Parathyroid adenoma (tissue), 2 donors: ENCODE data around the gene MITD1.

Source experiments
- H2AFZ ChIP-seq: fragments of 300-600 bp; sonication (generic); one replicate; pipeline ENCODE4 v1.7.0; 2017; ENCODE audit warnings: antibody characterized with exemption, mild to moderate bottlenecking
- H3K27ac ChIP-seq: fragments of 300-600 bp; sonication (generic); one replicate; pipeline ENCODE4 v1.7.0; 2017
- H3K27me3 ChIP-seq: fragments of 300-600 bp; sonication (generic); one replicate; pipeline ENCODE4 v1.7.0; 2017; ENCODE audit warnings: low read length; ENCODE audit not compliant: control insufficient read depth, insufficient read depth
- H3K36me3 ChIP-seq: fragments of 300-600 bp; sonication (generic); one replicate; pipeline ENCODE4 v1.7.0; 2017; ENCODE audit warnings: low read length; ENCODE audit not compliant: control insufficient read depth, insufficient read depth
- H3K4me1 ChIP-seq: fragments of 300-600 bp; sonication (generic); one replicate; pipeline ENCODE4 v1.7.0; 2017; ENCODE audit warnings: control low read depth
- H3K4me2 ChIP-seq: fragments of 300-600 bp; sonication (generic); one replicate; pipeline ENCODE4 v1.7.0; 2017; ENCODE audit warnings: low read length
- H3K4me3 ChIP-seq: fragments of 300-600 bp; sonication (generic); one replicate; pipeline ENCODE4 v1.7.0; 2017; ENCODE audit warnings: low read depth, low read length
- H3K79me2 ChIP-seq: fragments of 300-600 bp; sonication (generic); one replicate; pipeline ENCODE4 v1.7.0; 2017; ENCODE audit warnings: control low read depth
- H3K9ac ChIP-seq: fragments of 300-600 bp; sonication (generic); one replicate; pipeline ENCODE4 v1.7.0; 2017; ENCODE audit warnings: mild to moderate bottlenecking
- H3K9me3 ChIP-seq: fragments of 300-600 bp; sonication (generic); one replicate; pipeline ENCODE4 v1.7.0; 2017; ENCODE audit warnings: low read length; ENCODE audit not compliant: control insufficient read depth
- TF ChIP-seq, protein P1 (sequence below): fragments of 300-600 bp; sonication (generic); IDR thresholded peaks from one replicate; pipeline ENCODE4 v1.7.0; 2017; ENCODE audit warnings: antibody characterized with exemption, mild to moderate bottlenecking
- donor health status: primary hyperparathyroidism.

Gene MITD1

DNA sequence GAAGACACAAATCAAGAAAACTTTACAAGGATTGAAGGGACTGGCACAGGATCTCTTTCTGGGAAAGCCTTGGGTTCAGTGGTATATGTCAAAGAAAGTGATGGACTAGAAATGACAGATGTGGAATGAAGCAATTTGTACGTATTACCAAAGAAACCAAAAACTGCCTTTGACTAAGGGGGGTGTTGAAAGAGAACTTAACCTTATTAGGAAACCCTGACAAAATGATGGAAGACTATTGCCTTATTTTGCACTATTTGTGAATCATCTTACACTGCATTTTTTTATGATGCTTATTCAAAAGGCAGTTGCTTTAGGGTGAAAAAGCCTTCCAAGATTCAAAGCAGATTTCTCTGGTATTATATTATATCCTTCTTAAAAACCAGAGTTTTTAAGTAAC lies 30.2 kb downstream of the MITD1 start:
- Histone ChIP-seq H3K4me3 (no peak overlapping the region), H2AFZ (no peak overlapping the region), H3K36me3 (no peaks in the 10 kb centered on the region), H3K9ac (no peak overlapping the region), H3K27ac (no peak overlapping the region), H3K4me2 (no peak overlapping the region), H3K27me3 (no peaks in the 10 kb centered on the region), H3K79me2 (peaks cover 2% of the 10 kb centered on the region), H3K4me1 (peaks cover 3% of the 10 kb centered on the region), H3K9me3 (no peaks in the 10 kb centered on the region)
- TF ChIP-seq, protein P1, sequence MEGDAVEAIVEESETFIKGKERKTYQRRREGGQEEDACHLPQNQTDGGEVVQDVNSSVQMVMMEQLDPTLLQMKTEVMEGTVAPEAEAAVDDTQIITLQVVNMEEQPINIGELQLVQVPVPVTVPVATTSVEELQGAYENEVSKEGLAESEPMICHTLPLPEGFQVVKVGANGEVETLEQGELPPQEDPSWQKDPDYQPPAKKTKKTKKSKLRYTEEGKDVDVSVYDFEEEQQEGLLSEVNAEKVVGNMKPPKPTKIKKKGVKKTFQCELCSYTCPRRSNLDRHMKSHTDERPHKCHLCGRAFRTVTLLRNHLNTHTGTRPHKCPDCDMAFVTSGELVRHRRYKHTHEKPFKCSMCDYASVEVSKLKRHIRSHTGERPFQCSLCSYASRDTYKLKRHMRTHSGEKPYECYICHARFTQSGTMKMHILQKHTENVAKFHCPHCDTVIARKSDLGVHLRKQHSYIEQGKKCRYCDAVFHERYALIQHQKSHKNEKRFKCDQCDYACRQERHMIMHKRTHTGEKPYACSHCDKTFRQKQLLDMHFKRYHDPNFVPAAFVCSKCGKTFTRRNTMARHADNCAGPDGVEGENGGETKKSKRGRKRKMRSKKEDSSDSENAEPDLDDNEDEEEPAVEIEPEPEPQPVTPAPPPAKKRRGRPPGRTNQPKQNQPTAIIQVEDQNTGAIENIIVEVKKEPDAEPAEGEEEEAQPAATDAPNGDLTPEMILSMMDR: no peak

DNA sequence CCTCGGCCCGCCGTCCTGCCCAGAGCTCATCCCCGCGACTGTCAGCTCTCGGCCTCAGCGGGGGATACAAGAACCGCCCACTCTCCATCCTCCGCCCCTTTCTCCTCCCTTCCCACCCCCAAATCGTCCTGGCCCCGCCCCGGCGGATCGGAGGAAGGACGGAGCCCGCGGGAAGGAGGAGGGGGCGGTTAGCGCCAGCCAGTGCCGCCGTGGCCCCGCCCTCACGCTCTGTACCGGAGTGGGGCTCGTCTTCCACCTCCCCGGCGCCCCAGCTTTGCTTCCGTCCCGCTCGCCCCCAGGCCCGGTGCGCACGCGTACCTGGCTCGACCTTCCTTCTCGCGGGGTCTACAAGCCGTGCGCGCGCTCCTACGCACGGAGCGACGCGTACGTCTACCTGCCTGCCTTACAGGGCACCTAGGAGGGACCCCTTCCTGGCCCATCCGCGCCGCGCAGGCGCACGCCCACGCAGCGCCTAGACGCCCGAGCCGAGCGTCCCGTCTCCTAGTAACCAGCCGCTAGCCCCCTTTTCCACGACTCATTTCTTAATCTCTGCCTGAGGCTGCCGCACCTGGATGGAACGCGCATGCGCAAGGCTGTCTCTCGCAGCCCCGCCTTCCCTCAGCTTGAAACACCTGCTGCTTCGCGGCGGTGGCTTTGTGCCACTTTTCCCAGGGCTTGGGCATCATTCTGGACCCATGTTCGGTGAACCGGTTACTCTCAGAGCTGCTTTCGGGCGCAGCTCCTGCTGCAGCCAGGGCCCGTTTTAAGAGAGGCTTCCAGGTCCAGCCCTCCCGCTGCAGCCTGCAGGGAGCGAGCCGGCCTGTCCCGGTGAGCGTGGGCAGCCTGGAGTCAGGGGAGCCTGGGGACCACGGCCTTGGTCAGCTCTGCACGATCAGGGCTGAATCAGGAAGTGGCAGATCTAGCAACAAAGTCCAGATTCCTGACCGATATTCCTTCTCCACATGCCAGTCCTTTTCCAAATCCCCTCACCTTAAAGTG lies 39.4 kb downstream of the MITD1 start, which contains the start of gene C2orf15:
Gene C2orf15, plus strand, starts transcription at position 598 of the 999 bp plus-strand sequence. CDS start 8,852 bp downstream, outside the sequence.
- Histone ChIP-seq H3K4me2 (peak within 1 kb of the TSS; percentile 62), H3K9me3 (no peaks in the 10 kb centered on the region)
- TF ChIP-seq, protein P1: no peak

DNA sequence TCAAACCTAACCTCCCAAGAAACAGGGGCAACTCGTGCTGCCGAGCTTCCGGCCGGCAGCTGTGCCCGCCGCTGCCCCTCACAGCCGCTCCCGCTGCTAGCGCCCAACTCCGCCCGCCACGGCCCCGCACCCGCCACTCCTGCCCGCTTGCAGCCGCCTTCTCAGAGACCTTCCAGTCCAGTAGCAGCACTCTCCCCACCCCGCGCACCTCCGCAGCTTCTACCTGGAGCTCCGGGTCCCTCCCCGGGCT lies 40.1 kb downstream of the MITD1 start:
- H3K4me2 ChIP-seq: peak overlapping the region; percentile 62
- H3K27me3 ChIP-seq: no peaks in the 10 kb centered on the region
- H3K9ac ChIP-seq: peak overlapping the region; percentile 65
- peak overlapping the region; percentile 93 for H3K27ac ChIP-seq
- peak overlapping the region; percentile 97 for H2AFZ ChIP-seq
- H3K4me1 ChIP-seq: peaks cover 6% of the 10 kb centered on the region
- H3K9me3 ChIP-seq: no peaks in the 10 kb centered on the region
- H3K79me2 ChIP-seq: no peaks in the 10 kb centered on the region
- no peaks in the 10 kb centered on the region for H3K36me3 ChIP-seq
- peak overlapping the region; percentile 65 for H3K4me3 ChIP-seq
- TF ChIP-seq, protein P1: no peak

More for the DNA sequence above, 39.4 kb downstream of the MITD1 start, which contains the start of gene C2orf15:
- Histone ChIP-seq H3K27ac (peak within 1 kb of the TSS; percentile 93), H3K9ac (peak within 1 kb of the TSS; percentile 65), H3K36me3 (no peaks in the 10 kb centered on the region), H3K79me2 (no peaks in the 10 kb centered on the region), H2AFZ (peak within 1 kb of the TSS; percentile 97), H3K4me3 (peak within 1 kb of the TSS; percentile 65), H3K27me3 (no peaks in the 10 kb centered on the region), H3K4me1 (peaks cover 6% of the 10 kb centered on the region)

DNA sequence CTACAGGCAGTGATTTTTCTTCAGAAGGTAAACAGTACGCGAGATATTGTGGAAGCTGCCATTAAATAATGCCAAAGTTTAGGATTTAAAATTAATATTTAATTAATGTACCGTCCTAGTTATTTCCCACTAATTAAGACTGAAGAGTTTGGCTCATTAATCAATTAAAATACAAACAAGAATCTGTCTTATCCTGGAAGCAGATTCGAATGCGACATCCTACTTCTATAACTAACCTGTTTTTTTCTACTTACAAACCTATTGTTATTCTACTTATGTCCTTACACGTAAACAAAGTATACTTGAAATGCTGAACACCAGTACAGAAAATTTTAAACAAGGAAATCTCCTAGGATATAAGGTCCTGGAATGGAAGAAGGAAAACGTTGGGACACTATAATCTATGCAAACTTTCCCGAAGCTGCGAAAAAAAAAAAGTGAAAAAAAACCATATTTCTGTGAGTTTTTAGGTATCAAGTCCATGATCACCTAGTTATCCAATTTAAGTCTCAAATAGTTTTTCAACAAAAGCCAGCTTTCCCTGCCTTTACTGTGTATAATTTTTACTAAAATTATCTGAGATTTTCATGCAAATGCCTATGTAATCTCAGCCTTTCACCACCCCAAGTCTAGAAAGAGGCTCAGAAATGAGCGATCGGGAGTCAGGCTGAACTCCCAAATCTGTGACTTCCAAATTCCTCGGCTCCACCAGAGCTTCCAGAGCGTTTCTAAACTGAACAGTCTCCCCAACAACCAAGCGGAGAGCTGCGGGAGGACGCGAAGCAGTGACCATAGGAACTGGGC lies 40.6 kb downstream of the MITD1 start:
- H3K27ac ChIP-seq: peak overlapping the region; percentile 93

More for the DNA sequence above, 40.6 kb downstream of the MITD1 start:
- no peaks in the 10 kb centered on the region for H3K79me2 ChIP-seq
- no peaks in the 10 kb centered on the region for H3K36me3 ChIP-seq
- H3K27me3 ChIP-seq: no peaks in the 10 kb centered on the region
- peak overlapping the region; percentile 97 for H2AFZ ChIP-seq
- H3K4me3 ChIP-seq: peak overlapping the region; percentile 65
- H3K4me2 ChIP-seq: peak overlapping the region; percentile 62
- peaks cover 6% of the 10 kb centered on the region for H3K4me1 ChIP-seq
- TF ChIP-seq, protein P1: no peak
- no peaks in the 10 kb centered on the region for H3K9me3 ChIP-seq
- no peak overlapping the region for H3K9ac ChIP-seq
